Sigmoid colon (tissue), 7 donors: ENCODE measurements around the gene IGFBP7. TPM values are rescaled to one million over a fixed set of nuclear protein-coding genes. Genes with fewer than 3 reads are reported as not detected.

Experiments used
- DNase-seq: peaks from one replicate; pipeline ENCODE4 v3.0.0-alpha.2; 2019
- H3K27ac ChIP-seq, 4 donors: fragments of 200-600 bp; sonication (generic); one replicate each; pipeline ENCODE4 v1.5.1; 2016 to 2019; ENCODE audit warnings: mild to moderate bottlenecking in 1 of 4
- H3K27me3 ChIP-seq, 3 donors: fragments of 200-600 bp; sonication (generic); one replicate each; pipeline ENCODE4 v1.5.1; 2019; ENCODE audit warnings: mild to moderate bottlenecking in 1 of 3
- H3K36me3 ChIP-seq, 4 donors: fragments of 200-600 bp; sonication (generic); one replicate each; pipeline ENCODE4 v1.5.1; 2016 to 2019
- H3K4me1 ChIP-seq, 4 donors: fragments of 200-600 bp; sonication (generic); one replicate each; pipeline ENCODE4 v1.5.1; 2017 to 2019
- H3K4me3 ChIP-seq, 4 donors: fragments of 200-600 bp; sonication (generic); one replicate each; pipeline ENCODE4 v1.5.1; 2017 to 2019; ENCODE audit warnings: mild to moderate bottlenecking in 2 of 4, moderate library complexity in 1 of 4
- H3K9me3 ChIP-seq, 4 donors: fragments of 200-600 bp in 3 of 4; sonication (generic) in 3 of 4; one replicate each; pipeline versions ENCODE4 v1.5.1 to v1.6.1; 2013 to 2019
- CTCF ChIP-seq, 4 experiments: fragments of 450-650 bp in 3 of 4; fragments of 200-600 bp in 1 of 4; IDR thresholded peaks; one replicate each; pipeline ENCODE4 v1.5.1; 2016 to 2019; ENCODE audit warnings: antibody characterized with exemption in 4 of 4, mild to moderate bottlenecking in 3 of 4, moderate library complexity in 2 of 4
- EP300 ChIP-seq, 4 donors: sonication (generic); formaldehyde crosslinking; IDR thresholded peaks; one replicate each; pipeline ENCODE4 v1.6.1; 2017; ENCODE audit warnings: antibody characterized with exemption in 4 of 4
- POLR2A ChIP-seq, 2 donors: fragments of 450-650 bp; IDR thresholded peaks; one replicate each; pipeline ENCODE4 v1.6.1; 2016; ENCODE audit warnings: antibody characterized with exemption in 2 of 2, mild to moderate bottlenecking in 2 of 2, moderate library complexity in 2 of 2
- POLR2AphosphoS5 ChIP-seq, 4 donors: sonication (generic); formaldehyde crosslinking; IDR thresholded peaks; one replicate each; pipeline ENCODE4 v1.6.1; 2017; ENCODE audit warnings: antibody characterized with exemption in 4 of 4
- WGBS, 2 donors: extraction: QIAGEN DNeasy Blood & Tissue Kit; methylation state at CpG; one replicate each; pipeline ENCODE4 v1.1.7; 2013; 5-methylcytosine and 5-hydroxymethylcytosine counted together
- intact Hi-C: fragments of 100-400 bp; cut with DNase I; formaldehyde crosslinking; loops from one replicate; pipeline ENCODE4 v1.15.1; 2023
- polyA plus RNA-seq, 3 donors: library from polyadenylated mRNA; stranded (reverse); fragments of 200-250 nt; gene quantifications; one replicate each; pipeline ENCODE4 v1.2.3, GENCODE V29; 2013
- total RNA-seq, 4 donors: library from RNA; depleted of rRNA; stranded (reverse); fragments of >200 nt; gene quantifications; one replicate each; pipeline ENCODE4 v1.1.0, GENCODE V29; 2016
- donor health status: healthy with polysubstance abuse.
- donor health status: Bipolar disorder and iron deficiency.
- donor health status: healthy.

IGFBP7 gene
- total and polyA plus RNA-seq, 7 donors = 29.8 to 834 (median 474) TPM

GRCh38 chr4:57059890-57060716 is 50.1 kb downstream of the IGFBP7 start:
- Histone ChIP-seq H3K4me3 (no peak overlapping the region), H3K27me3 (no peaks in the 10 kb centered on the region), H3K4me1 (peaks cover 0 to 85% (median 82%) of the 10 kb centered on the region in 4 donors), H3K9me3 (no peaks in the 10 kb centered on the region), H3K27ac (peak overlapping the region in 3 of 4 donors; percentile 51 to 79 (median 72)), H3K36me3 (no peaks in the 10 kb centered on the region)
- WGBS, 2 donors = 14 to 55% methylated on average over 6 of the region's 6 CpGs
- no peak for DNase-seq
- TF ChIP-seq CTCF (IDR thresholded peaks at IDR 0.05) = no peak
- TF ChIP-seq POLR2A (IDR thresholded peaks at IDR 0.05) = no peak
- TF ChIP-seq POLR2AphosphoS5 (IDR thresholded peaks at IDR 0.05) = no peak
- no peak for TF ChIP-seq EP300 (IDR thresholded peaks at IDR 0.05)
- intact Hi-C loops = no loop called here

GRCh38 chr4:57055886-57056285 is 54.3 kb downstream of the IGFBP7 start:
- no peaks in the 10 kb centered on the region for H3K9me3 ChIP-seq
- no peaks in the 10 kb centered on the region for H3K36me3 ChIP-seq
- intact Hi-C loops = loop anchor here (2.0 kb wide), 1 partner anchor 55 kb away; the partner anchor contains the start of gene IGFBP7
- no peak for TF ChIP-seq CTCF (IDR thresholded peaks at IDR 0.05)
- peak in 3 of 4 donors; percentile 8 to 53 (median 47) for TF ChIP-seq EP300 (IDR thresholded peaks at IDR 0.05)
- TF ChIP-seq POLR2AphosphoS5 (IDR thresholded peaks at IDR 0.05) = peak; percentile 71 to 87 (median 80)
- peaks cover 0 to 63% (median 56%) of the 10 kb centered on the region in 4 donors for H3K4me1 ChIP-seq
- no peaks in the 10 kb centered on the region for H3K27me3 ChIP-seq
- peak overlapping the region in 2 of 4 donors; percentile 21 to 25 for H3K4me3 ChIP-seq
- peak overlapping the region in 3 of 4 donors; percentile 68 to 86 (median 75) for H3K27ac ChIP-seq
- DNase-seq = peak; percentile 86
- 74 to 81% methylated on average over 14 of the region's 14 CpGs for WGBS, 2 donors

GRCh38 chr4:57053508-57053907 is 56.7 kb downstream of the IGFBP7 start:
- Histone ChIP-seq H3K27me3 (no peaks in the 10 kb centered on the region), H3K27ac (peak overlapping the region; percentile 30 to 86 (median 50)), H3K9me3 (no peaks in the 10 kb centered on the region), H3K4me1 (peaks cover 0 to 70% (median 57%) of the 10 kb centered on the region in 4 donors), H3K4me3 (no peak overlapping the region), H3K36me3 (no peaks in the 10 kb centered on the region)
- intact Hi-C loops = no loop called here
- WGBS, 2 donors = 87 to 88% methylated on average over 5 of the region's 5 CpGs
- no peak for DNase-seq
- TF ChIP-seq POLR2AphosphoS5 (IDR thresholded peaks at IDR 0.05) (peak in 1 of 4 donors; percentile 18), EP300 (IDR thresholded peaks at IDR 0.05) (no peak)

GRCh38 chr4:57051524-57051923 is 58.7 kb downstream of the IGFBP7 start:
- DNase-seq = no peak
- Histone ChIP-seq H3K27me3 (no peaks in the 10 kb centered on the region), H3K4me3 (no peak overlapping the region), H3K9me3 (no peaks in the 10 kb centered on the region), H3K36me3 (no peaks in the 10 kb centered on the region), H3K4me1 (peaks cover 0 to 57% (median 39%) of the 10 kb centered on the region in 4 donors), H3K27ac (peak overlapping the region in 3 of 4 donors; percentile 2 to 60 (median 18))
- TF ChIP-seq EP300 (IDR thresholded peaks at IDR 0.05) = no peak
- TF ChIP-seq POLR2A (IDR thresholded peaks at IDR 0.05) = no peak
- TF ChIP-seq POLR2AphosphoS5 (IDR thresholded peaks at IDR 0.05) = no peak
- no peak for TF ChIP-seq CTCF (IDR thresholded peaks at IDR 0.05)
- 88 to 94% methylated on average over 2 of the region's 2 CpGs for WGBS, 2 donors
- intact Hi-C loops = no loop called here

- Histone ChIP-seq H3K27me3 (no peaks in the 10 kb centered on the region), H3K27ac (peak overlapping the region in 3 of 4 donors; percentile 2 to 60 (median 18)), H3K4me1 (peaks cover 0 to 53% (median 35%) of the 10 kb centered on the region in 4 donors), H3K36me3 (no peaks in the 10 kb centered on the region), H3K4me3 (no peak overlapping the region), H3K9me3 (no peaks in the 10 kb centered on the region)
- intact Hi-C loops = no loop called here
- TF ChIP-seq EP300 (IDR thresholded peaks at IDR 0.05) (no peak), POLR2A (IDR thresholded peaks at IDR 0.05) (no peak), POLR2AphosphoS5 (IDR thresholded peaks at IDR 0.05) (no peak), CTCF (IDR thresholded peaks at IDR 0.05) (no peak)
- no peak for DNase-seq
- 70 to 80% methylated on average over 3 of the region's 3 CpGs for WGBS, 2 donors
Observed at GRCh38 chr4:57051095-57051494, 59.1 kb downstream of the IGFBP7 start.
